ENCODE results near the gene ADRA2C.
A peak's percentile ranks its signal among the peaks of the same experiment; 100 is the strongest.

Gene ADRA2C

DNA sequence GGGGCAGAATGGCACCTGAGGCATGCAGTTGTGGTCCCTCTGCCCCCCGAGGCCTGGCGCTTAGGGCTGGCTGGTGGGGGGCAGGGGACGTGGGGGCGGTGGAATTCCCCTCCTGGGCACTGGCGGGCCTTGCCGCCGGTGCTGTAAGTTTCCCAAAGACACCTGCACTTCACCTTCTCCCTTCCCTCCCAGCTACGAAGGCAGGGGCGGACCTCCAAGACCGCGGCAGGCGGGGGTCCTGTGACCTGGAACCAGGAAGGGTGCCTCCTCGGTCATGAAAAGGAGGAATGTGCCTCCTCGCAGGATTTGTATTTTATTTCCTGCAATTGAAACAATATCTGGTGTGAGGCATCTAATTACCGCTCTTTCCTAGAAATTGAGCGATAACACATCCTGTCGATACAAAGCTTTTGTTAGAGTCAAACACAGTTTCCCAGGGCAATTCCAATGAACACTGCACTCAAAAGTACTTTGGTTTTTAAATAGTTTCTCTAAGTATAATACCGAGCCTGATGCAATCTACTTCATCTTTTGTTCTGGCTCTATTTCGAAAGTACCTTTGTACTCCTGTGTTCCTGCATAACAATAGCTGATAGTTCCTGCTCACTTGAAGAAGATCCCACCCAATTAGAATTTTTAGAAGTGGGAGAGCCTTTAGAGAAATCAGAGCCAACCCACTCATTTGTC is 12.3 kb upstream of the ADRA2C start:
- Mint-ChIP-seq H3K36me3 (ENCODE audit: insufficient read depth) (no peaks in the 10 kb centered on the region), H3K4me3 (no peak overlapping the region), H3K27ac (ENCODE audit: low read depth) (no peak overlapping the region), H3K9me3 (no peaks in the 10 kb centered on the region), H3K27me3 (peaks cover 76% of the 10 kb centered on the region), H3K4me1 (no peaks in the 10 kb centered on the region)
- no peak for DNase-seq (ENCODE audit: low spot score in 2 of 2)
- no peak for ATAC-seq (replicated peaks; ENCODE audit: extremely low read depth, poor library complexity, severe bottlenecking)

DNA sequence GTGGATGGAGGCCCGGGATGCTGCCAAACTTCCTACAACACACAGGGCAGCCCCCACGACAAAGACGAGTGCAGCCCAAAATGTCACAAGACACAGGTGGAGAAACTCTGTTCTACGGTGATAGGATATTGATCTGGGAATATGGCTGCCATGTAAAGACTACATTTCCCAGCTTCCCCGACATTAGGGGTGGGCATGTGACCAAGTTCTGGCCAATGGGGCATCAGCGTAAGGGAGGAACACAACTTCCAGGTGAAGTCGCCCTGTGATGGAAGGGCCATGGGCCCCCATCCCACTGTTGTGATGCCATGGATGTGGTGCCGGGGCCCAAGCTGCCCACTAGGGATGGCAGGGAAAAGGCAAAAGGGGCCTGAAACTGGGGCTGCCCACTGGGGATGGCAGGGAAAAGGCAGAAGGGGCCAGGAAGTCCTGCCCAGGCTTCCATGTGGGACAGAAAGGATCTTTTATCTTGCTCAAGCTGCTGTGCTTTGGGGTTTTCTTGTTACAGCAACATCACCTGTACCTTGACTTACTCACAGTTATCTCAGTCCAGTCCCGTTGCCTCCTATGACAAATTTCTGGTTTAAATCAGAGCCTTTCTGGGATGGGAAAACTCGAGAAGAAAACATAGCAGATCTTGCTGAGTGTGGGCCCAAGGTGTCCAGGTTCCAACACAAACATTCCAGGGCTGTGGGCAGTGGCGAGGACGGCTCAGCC is 9.7 kb upstream of the ADRA2C start:
- peaks cover 61% of the 10 kb centered on the region for H3K27me3 Mint-ChIP-seq
- no peak for DNase-seq (ENCODE audit: low spot score in 2 of 2)

DNA sequence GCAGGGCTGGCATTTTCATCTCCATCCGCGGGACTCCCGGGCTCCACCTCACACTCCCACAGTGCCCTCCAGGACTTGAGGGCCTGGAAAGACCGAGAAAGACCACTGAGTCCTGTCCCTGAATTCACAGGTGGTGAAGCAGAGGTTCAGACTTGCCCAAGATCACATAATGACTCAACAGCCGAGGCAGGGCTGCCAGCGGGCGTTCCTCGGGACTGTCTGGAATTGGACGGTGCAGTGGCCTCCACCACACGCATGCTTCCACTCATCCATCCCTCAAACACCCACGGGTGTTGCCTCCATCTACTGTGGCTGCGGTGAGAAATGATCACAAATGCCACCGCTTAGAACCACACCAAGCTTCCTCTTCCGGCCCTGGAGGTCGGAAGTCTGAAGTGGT is 6.9 kb upstream of the ADRA2C start:
- peaks cover 59% of the 10 kb centered on the region for H3K27me3 Mint-ChIP-seq
- H3K27ac Mint-ChIP-seq (ENCODE audit: low read depth), result no peak overlapping the region
- H3K9me3 Mint-ChIP-seq, result no peaks in the 10 kb centered on the region
- H3K4me3 Mint-ChIP-seq, result no peak overlapping the region
- DNase-seq (ENCODE audit: low spot score in 2 of 2) (no peak), ATAC-seq (replicated peaks; ENCODE audit: extremely low read depth, poor library complexity, severe bottlenecking) (no peak)
- no peaks in the 10 kb centered on the region for H3K36me3 Mint-ChIP-seq (ENCODE audit: insufficient read depth)
- H3K4me1 Mint-ChIP-seq, result no peaks in the 10 kb centered on the region

More for the DNA sequence above, 9.7 kb upstream of the ADRA2C start:
- Mint-ChIP-seq H3K27ac (ENCODE audit: low read depth) (no peak overlapping the region), H3K36me3 (ENCODE audit: insufficient read depth) (no peaks in the 10 kb centered on the region), H3K9me3 (no peaks in the 10 kb centered on the region), H3K4me3 (no peak overlapping the region), H3K4me1 (no peaks in the 10 kb centered on the region)
- no peak for ATAC-seq (replicated peaks; ENCODE audit: extremely low read depth, poor library complexity, severe bottlenecking)

DNA sequence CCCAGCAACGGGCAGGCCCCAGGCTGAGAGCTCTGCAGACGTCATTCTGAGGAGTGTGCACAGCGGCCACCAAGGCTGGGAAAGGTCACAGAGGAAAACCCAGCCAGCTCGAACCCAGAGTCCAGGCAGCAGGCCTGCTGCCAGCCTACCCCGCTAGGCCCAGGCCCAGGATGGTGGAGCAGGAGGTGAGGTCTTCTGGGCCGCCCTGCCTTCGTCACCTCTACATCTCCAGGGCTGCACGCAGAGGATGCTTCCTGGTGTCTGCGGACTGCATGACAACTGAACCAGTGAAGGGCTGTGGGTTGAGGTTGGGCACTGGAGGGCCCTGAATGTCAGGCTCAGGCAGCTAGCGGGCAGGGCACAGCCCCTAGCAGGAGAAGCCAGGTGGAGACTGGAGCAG is 5.8 kb upstream of the ADRA2C start:
- peaks cover 54% of the 10 kb centered on the region for H3K27me3 Mint-ChIP-seq
- no peaks in the 10 kb centered on the region for H3K9me3 Mint-ChIP-seq
- H3K4me1 Mint-ChIP-seq, result no peaks in the 10 kb centered on the region
- ATAC-seq (replicated peaks; ENCODE audit: extremely low read depth, poor library complexity, severe bottlenecking) (no peak), DNase-seq (ENCODE audit: low spot score in 2 of 2) (no peak)
- no peaks in the 10 kb centered on the region for H3K36me3 Mint-ChIP-seq (ENCODE audit: insufficient read depth)
- H3K27ac Mint-ChIP-seq (ENCODE audit: low read depth), result no peak overlapping the region
- no peak overlapping the region for H3K4me3 Mint-ChIP-seq

DNA sequence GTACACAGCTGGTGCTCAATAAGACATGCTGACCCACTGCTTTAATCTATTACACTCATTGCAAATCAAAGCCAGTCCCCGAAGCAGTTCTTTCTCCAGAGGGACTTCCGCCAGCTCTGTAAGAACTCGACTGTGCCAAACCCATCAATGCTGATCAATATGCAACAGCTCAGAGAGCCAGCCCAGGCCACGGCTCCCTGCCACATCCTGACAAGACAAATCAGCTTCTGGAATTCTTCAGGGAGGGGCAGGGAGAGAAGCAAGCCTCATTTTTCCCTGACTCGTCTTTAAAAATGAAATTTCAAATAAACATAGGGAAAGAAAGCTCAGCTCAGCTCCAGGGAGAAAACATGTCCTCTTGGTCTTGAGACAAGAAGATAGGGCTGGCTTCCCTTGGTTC is 5.3 kb upstream of the ADRA2C start:
- peaks cover 49% of the 10 kb centered on the region for H3K27me3 Mint-ChIP-seq
- no peaks in the 10 kb centered on the region for H3K4me1 Mint-ChIP-seq
- DNase-seq (ENCODE audit: low spot score in 2 of 2) (no peak), ATAC-seq (replicated peaks; ENCODE audit: extremely low read depth, poor library complexity, severe bottlenecking) (no peak)
- H3K36me3 Mint-ChIP-seq (ENCODE audit: insufficient read depth), result no peaks in the 10 kb centered on the region
- H3K27ac Mint-ChIP-seq (ENCODE audit: low read depth), result no peak overlapping the region
- H3K9me3 Mint-ChIP-seq, result no peaks in the 10 kb centered on the region
- no peak overlapping the region for H3K4me3 Mint-ChIP-seq

DNA sequence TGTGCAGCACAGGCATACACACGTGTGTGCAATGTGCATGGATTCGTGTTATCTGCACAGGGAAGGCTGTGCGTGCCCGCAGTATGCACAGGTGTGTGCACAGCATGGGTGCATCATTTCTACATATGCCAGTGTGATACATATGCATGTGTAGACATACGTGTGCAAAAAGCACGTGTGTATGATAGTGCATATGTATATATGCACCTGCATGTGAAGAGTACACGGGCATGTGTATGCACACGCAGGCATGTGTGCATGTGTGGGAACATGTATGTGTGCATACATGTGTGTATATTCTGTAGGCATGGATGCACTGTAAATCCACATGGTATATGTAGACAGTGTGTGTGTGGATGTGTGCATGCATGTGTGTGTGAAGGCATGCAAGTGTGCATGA is 3.9 kb upstream of the ADRA2C start:
- H3K27ac Mint-ChIP-seq (ENCODE audit: low read depth), result no peak overlapping the region
- H3K27me3 Mint-ChIP-seq, result peaks cover 36% of the 10 kb centered on the region

DNA sequence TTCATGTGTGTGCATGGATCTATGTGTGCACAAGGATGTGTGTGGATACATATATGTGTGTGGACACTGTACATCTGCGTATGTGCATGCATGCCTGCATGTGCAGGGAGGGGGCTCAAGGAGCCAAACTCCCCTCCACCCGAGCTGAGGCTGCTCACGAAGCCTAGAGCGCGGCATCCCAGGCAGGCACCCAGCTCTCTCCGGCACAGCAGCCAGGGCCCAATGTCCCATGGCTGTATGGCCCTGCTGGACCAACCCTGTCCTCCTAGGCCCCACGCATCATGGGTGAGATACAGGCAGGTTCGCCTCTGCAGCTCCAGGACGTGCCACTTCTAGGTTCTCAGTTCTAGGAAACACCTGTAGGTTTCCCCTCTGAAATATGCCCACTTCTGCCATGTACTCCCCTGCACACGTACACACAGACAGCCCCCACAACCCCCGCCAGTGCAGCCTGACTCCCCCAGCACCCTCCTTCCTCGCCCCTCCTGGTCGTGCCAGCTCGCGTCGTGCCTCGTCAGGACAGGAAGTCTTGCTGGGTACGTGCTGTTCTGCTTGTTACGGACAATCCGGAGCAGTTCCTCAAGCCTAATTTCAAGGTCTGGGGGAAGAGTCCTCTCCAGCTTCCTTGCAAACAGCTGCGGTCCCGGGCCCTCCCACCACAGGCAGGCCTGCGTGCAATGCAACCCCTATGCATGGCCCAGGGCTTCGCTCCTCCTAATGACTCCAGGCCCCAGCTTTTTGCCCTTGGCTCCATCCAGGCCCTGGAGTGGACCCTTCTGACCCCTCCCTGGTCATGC is 3.2 kb upstream of the ADRA2C start:
- Mint-ChIP-seq H3K9me3 (no peaks in the 10 kb centered on the region), H3K4me3 (no peak overlapping the region), H3K27ac (ENCODE audit: low read depth) (no peak overlapping the region), H3K27me3 (peaks cover 39% of the 10 kb centered on the region), H3K36me3 (ENCODE audit: insufficient read depth) (no peaks in the 10 kb centered on the region), H3K4me1 (no peaks in the 10 kb centered on the region)
- no peak for DNase-seq (ENCODE audit: low spot score in 2 of 2)
- no peak for ATAC-seq (replicated peaks; ENCODE audit: extremely low read depth, poor library complexity, severe bottlenecking)

More for the DNA sequence above, 3.9 kb upstream of the ADRA2C start:
- no peak for DNase-seq (ENCODE audit: low spot score in 2 of 2)
- H3K4me3 Mint-ChIP-seq, result no peak overlapping the region
- H3K4me1 Mint-ChIP-seq, result no peaks in the 10 kb centered on the region
- no peak for ATAC-seq (replicated peaks; ENCODE audit: extremely low read depth, poor library complexity, severe bottlenecking)
- no peaks in the 10 kb centered on the region for H3K9me3 Mint-ChIP-seq
- H3K36me3 Mint-ChIP-seq (ENCODE audit: insufficient read depth), result no peaks in the 10 kb centered on the region

DNA sequence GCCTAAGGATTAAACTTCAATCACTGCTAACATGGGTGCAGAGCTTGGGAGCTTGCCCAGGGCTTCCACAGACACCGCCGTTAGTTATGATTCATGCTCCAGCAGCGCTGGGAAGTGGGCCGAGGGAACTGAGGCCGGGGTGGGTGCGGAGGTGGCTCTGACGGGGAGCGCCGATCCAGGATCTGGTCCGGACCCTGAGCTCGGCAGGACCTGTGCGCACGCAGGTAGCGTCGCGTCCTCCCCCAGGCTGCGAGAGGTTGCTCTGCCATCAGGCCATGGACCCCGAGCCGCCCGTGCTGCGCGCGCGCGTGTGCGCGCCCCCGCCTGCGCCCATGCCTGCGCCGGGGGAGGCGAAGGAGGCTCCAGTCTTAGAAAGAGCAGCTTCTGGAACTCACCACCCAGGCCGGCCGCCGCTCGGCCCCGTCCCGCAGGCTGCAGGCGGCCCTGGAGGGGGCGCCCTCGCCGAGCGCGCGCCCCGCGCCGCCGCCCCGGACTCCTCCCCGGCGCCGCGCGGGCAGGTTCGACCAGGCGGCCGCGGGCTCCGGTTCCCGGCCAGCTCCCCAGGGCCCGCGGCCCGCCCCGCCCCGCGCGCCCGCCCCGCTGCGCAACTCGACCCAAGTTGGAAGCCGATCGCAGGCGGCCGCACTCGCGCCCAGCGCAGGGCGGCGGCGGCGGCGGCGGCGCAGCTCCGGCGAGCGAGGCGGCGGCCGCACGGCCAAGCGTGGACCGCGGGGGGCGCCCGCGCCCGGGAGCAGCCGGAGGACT is 732 bp upstream of the ADRA2C start:
- Mint-ChIP-seq H3K9me3 (no peaks in the 10 kb centered on the region), H3K36me3 (ENCODE audit: insufficient read depth) (no peaks in the 10 kb centered on the region), H3K27me3 (peaks cover 46% of the 10 kb centered on the region), H3K4me3 (no peak overlapping the region), H3K4me1 (no peaks in the 10 kb centered on the region), H3K27ac (ENCODE audit: low read depth) (no peak overlapping the region)
- no peak for DNase-seq (ENCODE audit: low spot score in 2 of 2)
- no peak for ATAC-seq (replicated peaks; ENCODE audit: extremely low read depth, poor library complexity, severe bottlenecking)

DNA sequence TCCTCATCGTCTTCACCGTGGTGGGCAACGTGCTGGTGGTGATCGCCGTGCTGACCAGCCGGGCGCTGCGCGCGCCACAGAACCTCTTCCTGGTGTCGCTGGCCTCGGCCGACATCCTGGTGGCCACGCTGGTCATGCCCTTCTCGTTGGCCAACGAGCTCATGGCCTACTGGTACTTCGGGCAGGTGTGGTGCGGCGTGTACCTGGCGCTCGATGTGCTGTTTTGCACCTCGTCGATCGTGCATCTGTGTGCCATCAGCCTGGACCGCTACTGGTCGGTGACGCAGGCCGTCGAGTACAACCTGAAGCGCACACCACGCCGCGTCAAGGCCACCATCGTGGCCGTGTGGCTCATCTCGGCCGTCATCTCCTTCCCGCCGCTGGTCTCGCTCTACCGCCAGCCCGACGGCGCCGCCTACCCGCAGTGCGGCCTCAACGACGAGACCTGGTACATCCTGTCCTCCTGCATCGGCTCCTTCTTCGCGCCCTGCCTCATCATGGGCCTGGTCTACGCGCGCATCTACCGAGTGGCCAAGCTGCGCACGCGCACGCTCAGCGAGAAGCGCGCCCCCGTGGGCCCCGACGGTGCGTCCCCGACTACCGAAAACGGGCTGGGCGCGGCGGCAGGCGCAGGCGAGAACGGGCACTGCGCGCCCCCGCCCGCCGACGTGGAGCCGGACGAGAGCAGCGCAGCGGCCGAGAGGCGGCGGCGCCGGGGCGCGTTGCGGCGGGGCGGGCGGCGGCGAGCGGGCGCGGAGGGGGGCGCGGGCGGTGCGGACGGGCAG is 792 bp downstream of the ADRA2C start:
- no peak overlapping the region for H3K27ac Mint-ChIP-seq (ENCODE audit: low read depth)
- DNase-seq (ENCODE audit: low spot score in 2 of 2) (no peak), ATAC-seq (replicated peaks; ENCODE audit: extremely low read depth, poor library complexity, severe bottlenecking) (no peak)
- H3K4me1 Mint-ChIP-seq, result no peaks in the 10 kb centered on the region
- H3K27me3 Mint-ChIP-seq, result peaks cover 46% of the 10 kb centered on the region
- H3K9me3 Mint-ChIP-seq, result no peaks in the 10 kb centered on the region
- H3K36me3 Mint-ChIP-seq (ENCODE audit: insufficient read depth), result peaks cover 1% of the 10 kb centered on the region
- peak overlapping the region; percentile 47 for H3K4me3 Mint-ChIP-seq

DNA sequence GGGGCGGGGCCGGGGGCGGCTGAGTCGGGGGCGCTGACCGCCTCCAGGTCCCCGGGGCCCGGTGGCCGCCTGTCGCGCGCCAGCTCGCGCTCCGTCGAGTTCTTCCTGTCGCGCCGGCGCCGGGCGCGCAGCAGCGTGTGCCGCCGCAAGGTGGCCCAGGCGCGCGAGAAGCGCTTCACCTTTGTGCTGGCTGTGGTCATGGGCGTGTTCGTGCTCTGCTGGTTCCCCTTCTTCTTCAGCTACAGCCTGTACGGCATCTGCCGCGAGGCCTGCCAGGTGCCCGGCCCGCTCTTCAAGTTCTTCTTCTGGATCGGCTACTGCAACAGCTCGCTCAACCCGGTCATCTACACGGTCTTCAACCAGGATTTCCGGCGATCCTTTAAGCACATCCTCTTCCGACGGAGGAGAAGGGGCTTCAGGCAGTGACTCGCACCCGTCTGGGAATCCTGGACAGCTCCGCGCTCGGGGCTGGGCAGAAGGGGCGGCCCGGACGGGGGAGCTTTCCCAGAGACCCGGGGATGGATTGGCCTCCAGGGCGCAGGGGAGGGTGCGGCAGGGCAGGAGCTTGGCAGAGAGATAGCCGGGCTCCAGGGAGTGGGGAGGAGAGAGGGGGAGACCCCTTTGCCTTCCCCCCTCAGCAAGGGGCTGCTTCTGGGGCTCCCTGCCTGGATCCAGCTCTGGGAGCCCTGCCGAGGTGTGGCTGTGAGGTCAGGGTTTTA is 1.5 kb downstream of the ADRA2C start:
- no peaks in the 10 kb centered on the region for H3K4me1 Mint-ChIP-seq
- ATAC-seq (replicated peaks; ENCODE audit: extremely low read depth, poor library complexity, severe bottlenecking) (no peak), DNase-seq (ENCODE audit: low spot score in 2 of 2) (no peak)
- no peaks in the 10 kb centered on the region for H3K9me3 Mint-ChIP-seq
- H3K27ac Mint-ChIP-seq (ENCODE audit: low read depth), result no peak overlapping the region
- peaks cover 1% of the 10 kb centered on the region for H3K36me3 Mint-ChIP-seq (ENCODE audit: insufficient read depth)
- peaks cover 46% of the 10 kb centered on the region for H3K27me3 Mint-ChIP-seq
- H3K4me3 Mint-ChIP-seq, result peak overlapping the region; percentile 65

DNA sequence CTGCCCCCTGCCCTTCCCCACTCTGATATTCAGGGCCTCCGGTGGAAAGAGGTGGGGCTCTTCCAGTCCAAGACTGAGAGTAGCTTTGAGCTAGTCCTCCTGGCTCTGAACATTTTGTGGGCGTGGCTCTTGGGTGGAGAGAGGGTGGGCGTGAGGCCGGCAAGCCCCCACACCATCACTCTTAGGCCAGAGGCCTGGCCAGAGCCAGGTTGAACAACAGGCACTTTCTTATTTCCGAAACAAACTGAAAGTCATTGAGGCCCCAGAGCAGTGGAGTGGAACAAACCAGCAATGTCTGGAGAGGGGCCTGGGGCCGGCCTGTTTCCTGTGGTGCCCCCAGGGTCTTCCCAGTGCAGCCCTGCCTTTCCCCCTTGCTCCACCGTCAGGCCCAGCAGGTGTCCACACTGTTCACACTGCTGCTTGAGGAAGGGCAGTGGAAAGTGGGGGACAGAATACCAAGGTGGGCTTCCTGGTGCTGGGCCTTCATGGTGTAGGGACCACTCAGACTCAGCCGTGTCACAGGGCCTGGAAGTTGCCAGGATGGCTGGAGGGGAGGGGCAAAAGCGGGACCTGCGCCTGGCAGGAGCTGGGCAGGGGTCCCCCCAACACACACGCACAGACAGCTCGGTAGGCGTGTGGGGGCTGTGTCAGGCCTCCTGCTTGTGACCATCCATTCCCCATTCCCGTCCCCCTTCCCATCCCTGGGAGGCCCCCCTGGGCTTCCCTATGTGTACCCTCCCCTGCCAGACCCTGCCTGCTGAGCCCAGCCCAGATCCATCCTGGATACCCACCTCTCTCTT is 2.9 kb downstream of the ADRA2C start:
- Mint-ChIP-seq H3K9me3 (no peaks in the 10 kb centered on the region), H3K4me3 (no peak overlapping the region), H3K27ac (ENCODE audit: low read depth) (no peak overlapping the region), H3K27me3 (peaks cover 33% of the 10 kb centered on the region), H3K36me3 (ENCODE audit: insufficient read depth) (peaks cover 3% of the 10 kb centered on the region), H3K4me1 (no peaks in the 10 kb centered on the region)
- ATAC-seq (replicated peaks; ENCODE audit: extremely low read depth, poor library complexity, severe bottlenecking) (no peak), DNase-seq (ENCODE audit: low spot score in 2 of 2) (no peak)

All from central memory CD8-positive, alpha-beta T cell (primary cell).